Heart right ventricle (tissue), 16 donors: ENCODE measurements around the gene ILDR2. TPM values are rescaled to one million over a fixed set of nuclear protein-coding genes. Genes with fewer than 3 reads are reported as not detected.

ENCODE experiments used
- ATAC-seq, 8 donors: fragments of 200-7000 bp; cut with Tn5 transposase; one replicate each; pipeline ENCODE4 v1.9.1; 2020; ENCODE audit warnings: mild to moderate bottlenecking in 8 of 8, moderate library complexity in 8 of 8, moderate number of reproducible peaks in 1 of 8
- DNase-seq, 2 donors: peaks; one replicate each; pipeline ENCODE4 v3.0.0-alpha.2; 2020
- H3K27ac ChIP-seq, 10 donors: fragments of 200-600 bp; sonication (generic) in 2 of 10; one replicate each; pipeline versions ENCODE4 v1.5.0 to v1.8.0; 2020 to 2022; ENCODE audit warnings: mild to moderate bottlenecking in 3 of 10
- H3K27me3 ChIP-seq, 7 donors: fragments of 200-600 bp; one replicate each; pipeline ENCODE4 v1.8.0; 2021 to 2022; ENCODE audit warnings: mild to moderate bottlenecking in 2 of 7
- H3K36me3 ChIP-seq, 9 donors: fragments of 200-600 bp; sonication (generic) in 1 of 9; one replicate each; pipeline versions ENCODE4 v1.5.0 to v1.8.0; 2020 to 2022; ENCODE audit warnings: mild to moderate bottlenecking in 2 of 9
- H3K4me1 ChIP-seq, 9 donors: fragments of 200-600 bp; sonication (generic) in 1 of 9; one replicate each; pipeline versions ENCODE4 v1.5.0 to v1.8.0; 2020 to 2022; ENCODE audit warnings: mild to moderate bottlenecking in 4 of 9
- H3K4me3 ChIP-seq, 10 donors: fragments of 200-600 bp; sonication (generic) in 2 of 10; one replicate each; pipeline versions ENCODE4 v1.5.0 to v1.8.0; 2020 to 2022; ENCODE audit warnings: mild to moderate bottlenecking in 7 of 10, moderate library complexity in 2 of 10
- H3K9me3 ChIP-seq, 11 donors: fragments of 200-600 bp in 10 of 11; sonication (generic) in 2 of 11; one replicate each; pipeline versions ENCODE4 v1.5.0 to v1.8.0; 2013 to 2022; ENCODE audit warnings: mild to moderate bottlenecking in 2 of 11, control low read depth in 1 of 11, moderate library complexity in 1 of 11
- WGBS, 2 donors: extraction: QIAGEN DNeasy Blood & Tissue Kit; methylation state at CpG; one replicate each; pipeline ENCODE4 v1.1.7; 2013; ENCODE audit warnings: inconsistent platforms in 1 of 2; 5-methylcytosine and 5-hydroxymethylcytosine counted together
- intact Hi-C, 10 donors: fragments of 100-400 bp; cut with DNase I; formaldehyde crosslinking; loops; one replicate each; pipeline versions ENCODE4 v1.11.1 to v1.14.2; 2022
- polyA plus RNA-seq, 2 donors: library from polyadenylated mRNA; stranded (reverse); fragments of 200-250 nt; gene quantifications; one replicate each; pipeline ENCODE4 v1.2.3, GENCODE V29; 2013
- total RNA-seq, 10 donors: library from RNA; stranded (reverse); fragmentation: NEBNext Ultra II Directional in 3 of 10; extraction: Animal tissue kit (Norgen Biotek cat#: 25700) in 3 of 10; gene quantifications; one replicate each; pipeline versions ENCODE4 v1.2.1 to v1.2.4, GENCODE V29; 2021 to 2023
- TF ChIP-seq, protein P1 (sequence below), 9 donors: fragments of 200-600 bp; sonication (generic) in 2 of 9; IDR thresholded peaks; one replicate each; pipeline versions ENCODE4 v1.5.0 to v1.8.0; 2021 to 2022; ENCODE audit warnings: antibody characterized with exemption in 9 of 9, mild to moderate bottlenecking in 5 of 9, moderate library complexity in 1 of 9
- donor health status: Arrhythmogenic right ventricular cardiomyopathy.
- donor health status: ischemic (EF 13 %, LVEDD 7.1; RV severe dilation, severe dysfunction).
- donor health status: healthy with polysubstance abuse.
- donor health status: DM: no; HTN: yes; CAD: no.
- donor health status: DM: no; HTN: no; CAD: no.
- donor health status: ischemic (EF 25% LVEDD 6.9; RV normal size, moderate dysfunction).
- donor health status: ischemic (EF 25% LVEDD 5.7; RV mildly dilated, moderate dysfunction).
- donor health status: healthy.
- donor health status: DM: yes; HTN: yes; CAD: no.
- donor health status: Ischemic cardiomyopathy.
- donor health status: ischemic (EF 35%, LVEDD 5.7; RV mildly dilated, moderate dysfunction).
- donor health status: nonischemic (EF 11% LVEDD 7.7; RV severe dilation, severe dysfunction).
- donor health status: DM: yes; HTN: yes; CAD: no.
- donor health status: PGD.
- donor health status: ischemic (EF 29% LVEDD 5.4; RV normal size, mild dysfunction).
- donor health status: nonischemic (EF 23%, LVEDD 6.1; RV moderate dilation, normal function).

Gene ILDR2
- total and polyA plus RNA-seq, 12 donors: 0.29 to 12.6 (median 4.9) TPM

DNA sequence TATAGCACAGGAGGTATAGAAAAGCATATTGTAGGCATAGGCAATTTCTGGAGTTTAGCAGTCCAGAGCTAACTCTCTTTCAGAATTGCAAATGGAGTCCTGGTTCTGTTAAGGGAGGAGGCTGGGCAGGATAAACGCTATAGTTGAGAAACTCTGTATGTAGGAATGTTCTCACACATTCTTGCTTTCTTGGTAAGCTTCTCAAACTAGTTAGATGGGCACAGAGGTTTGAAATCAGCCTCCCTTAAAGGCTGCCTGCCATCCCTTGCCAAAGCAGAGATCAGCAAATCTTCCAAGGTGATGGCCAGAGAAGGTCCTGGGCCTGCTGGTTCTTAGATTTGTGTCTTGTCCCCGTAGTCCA lies 56.4 kb downstream of the ILDR2 start:
- peaks cover 0 to 50% (median 29%) of the 10 kb centered on the region in 7 donors for H3K27me3 ChIP-seq
- 81 to 85% methylated on average over 2 of the region's 2 CpGs for WGBS, 2 donors
- DNase-seq: no peak
- TF ChIP-seq, protein P1, sequence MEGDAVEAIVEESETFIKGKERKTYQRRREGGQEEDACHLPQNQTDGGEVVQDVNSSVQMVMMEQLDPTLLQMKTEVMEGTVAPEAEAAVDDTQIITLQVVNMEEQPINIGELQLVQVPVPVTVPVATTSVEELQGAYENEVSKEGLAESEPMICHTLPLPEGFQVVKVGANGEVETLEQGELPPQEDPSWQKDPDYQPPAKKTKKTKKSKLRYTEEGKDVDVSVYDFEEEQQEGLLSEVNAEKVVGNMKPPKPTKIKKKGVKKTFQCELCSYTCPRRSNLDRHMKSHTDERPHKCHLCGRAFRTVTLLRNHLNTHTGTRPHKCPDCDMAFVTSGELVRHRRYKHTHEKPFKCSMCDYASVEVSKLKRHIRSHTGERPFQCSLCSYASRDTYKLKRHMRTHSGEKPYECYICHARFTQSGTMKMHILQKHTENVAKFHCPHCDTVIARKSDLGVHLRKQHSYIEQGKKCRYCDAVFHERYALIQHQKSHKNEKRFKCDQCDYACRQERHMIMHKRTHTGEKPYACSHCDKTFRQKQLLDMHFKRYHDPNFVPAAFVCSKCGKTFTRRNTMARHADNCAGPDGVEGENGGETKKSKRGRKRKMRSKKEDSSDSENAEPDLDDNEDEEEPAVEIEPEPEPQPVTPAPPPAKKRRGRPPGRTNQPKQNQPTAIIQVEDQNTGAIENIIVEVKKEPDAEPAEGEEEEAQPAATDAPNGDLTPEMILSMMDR (IDR thresholded peaks at IDR 0.05): no peak
- H3K36me3 ChIP-seq: no peaks in the 10 kb centered on the region
- H3K27ac ChIP-seq: no peak overlapping the region
- no peaks in the 10 kb centered on the region for H3K9me3 ChIP-seq
- peaks cover 0 to 20% (median 6%) of the 10 kb centered on the region in 9 donors for H3K4me1 ChIP-seq
- no peak overlapping the region for H3K4me3 ChIP-seq
- intact Hi-C loops: loop anchor here in 1 of 10 donors (10.0 kb wide), 1 partner anchor 56 kb away; the partner anchor contains the start of gene ILDR2
- no peak for ATAC-seq

DNA sequence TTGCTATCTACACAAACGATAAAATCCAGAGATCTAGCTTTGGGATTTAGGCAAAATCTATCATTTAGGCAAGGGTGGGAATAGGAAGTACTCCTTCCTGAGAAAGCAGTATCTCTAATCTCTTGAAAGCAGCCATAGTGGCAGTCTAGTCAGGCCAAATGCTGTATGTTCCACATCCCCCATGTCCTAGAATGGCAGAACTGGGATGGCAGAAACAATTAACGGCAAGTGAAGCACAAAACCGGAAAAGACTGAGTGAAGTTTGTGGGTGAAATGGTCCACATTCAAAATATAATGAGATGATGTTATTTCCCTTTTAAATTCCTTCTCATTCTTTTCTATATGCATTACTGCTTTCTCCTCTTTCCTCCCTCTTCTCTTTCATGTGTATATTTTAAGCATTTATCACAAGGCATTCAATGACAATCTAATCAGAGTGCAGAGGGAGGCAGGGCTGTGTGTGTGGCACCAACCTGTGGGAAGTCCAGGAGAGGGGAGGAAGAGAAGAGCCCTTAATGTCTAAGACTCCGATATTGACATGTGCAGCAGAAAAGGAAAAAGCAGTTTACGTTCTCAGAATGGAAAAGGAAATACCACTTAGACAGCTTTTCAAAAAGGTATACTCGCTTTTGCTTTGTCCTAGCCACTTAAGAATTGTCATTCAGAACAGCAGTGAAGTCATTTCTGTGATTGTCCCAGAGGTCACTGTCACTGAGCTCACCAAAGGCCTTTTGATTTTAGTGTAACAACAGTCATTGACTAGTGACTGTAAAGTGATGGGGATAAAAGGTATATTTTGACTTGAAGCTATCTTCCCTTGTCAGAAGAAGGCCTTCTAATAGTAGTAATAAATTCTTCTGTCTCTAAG lies 57.0 kb downstream of the ILDR2 start:
- intact Hi-C loops: loop anchor here in 1 of 10 donors (10.0 kb wide), 1 partner anchor 56 kb away; the partner anchor contains the start of gene ILDR2
- H3K4me3 ChIP-seq: no peak overlapping the region
- no peak for DNase-seq
- H3K4me1 ChIP-seq: peaks cover 0 to 20% (median 6%) of the 10 kb centered on the region in 9 donors
- peak in 1 of 8 donors; percentile 44 for ATAC-seq
- H3K27ac ChIP-seq: peak overlapping the region in 1 of 10 donors; percentile 25
- WGBS, 2 donors: 62 to 66% methylated on average over 6 of the region's 6 CpGs
- no peaks in the 10 kb centered on the region for H3K36me3 ChIP-seq
- H3K9me3 ChIP-seq: no peaks in the 10 kb centered on the region
- H3K27me3 ChIP-seq: peaks cover 0 to 50% (median 29%) of the 10 kb centered on the region in 7 donors
- TF ChIP-seq, protein P1 (IDR thresholded peaks at IDR 0.05): no peak

DNA sequence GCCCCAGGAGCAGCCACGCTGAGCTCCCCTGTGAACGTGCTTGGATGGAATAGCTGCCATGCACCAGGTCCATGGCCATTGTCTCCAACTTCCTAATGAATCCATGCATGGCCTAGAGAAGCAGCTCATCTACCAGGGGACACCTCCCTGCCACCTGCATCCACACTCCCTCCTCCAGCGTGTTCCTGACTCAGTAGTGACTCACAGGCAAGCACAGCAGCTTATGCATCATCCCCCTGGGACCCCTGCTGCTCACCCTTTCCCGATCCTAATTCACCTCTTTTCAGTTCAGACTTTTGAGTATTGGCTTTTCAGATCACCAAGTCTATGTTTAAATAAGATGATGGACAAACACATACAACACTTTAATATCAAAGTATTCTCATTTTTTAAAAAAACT lies 59.4 kb downstream of the ILDR2 start:
- Histone ChIP-seq H3K9me3 (peaks cover 0 to 12% (median 0%) of the 10 kb centered on the region in 11 donors), H3K27me3 (peaks cover 0 to 33% (median 17%) of the 10 kb centered on the region in 7 donors), H3K4me3 (no peak overlapping the region), H3K27ac (no peak overlapping the region), H3K4me1 (peaks cover 0 to 17% (median 6%) of the 10 kb centered on the region in 9 donors), H3K36me3 (no peaks in the 10 kb centered on the region)
- DNase-seq (no peak), ATAC-seq (no peak)
- intact Hi-C loops: loop anchor here in 1 of 10 donors (10.0 kb wide), 1 partner anchor 59 kb away; the partner anchor contains the start of gene ILDR2
- TF ChIP-seq, protein P1 (IDR thresholded peaks at IDR 0.05): no peak
- WGBS, 2 donors: 82 to 85% methylated on average over 4 of the region's 4 CpGs

DNA sequence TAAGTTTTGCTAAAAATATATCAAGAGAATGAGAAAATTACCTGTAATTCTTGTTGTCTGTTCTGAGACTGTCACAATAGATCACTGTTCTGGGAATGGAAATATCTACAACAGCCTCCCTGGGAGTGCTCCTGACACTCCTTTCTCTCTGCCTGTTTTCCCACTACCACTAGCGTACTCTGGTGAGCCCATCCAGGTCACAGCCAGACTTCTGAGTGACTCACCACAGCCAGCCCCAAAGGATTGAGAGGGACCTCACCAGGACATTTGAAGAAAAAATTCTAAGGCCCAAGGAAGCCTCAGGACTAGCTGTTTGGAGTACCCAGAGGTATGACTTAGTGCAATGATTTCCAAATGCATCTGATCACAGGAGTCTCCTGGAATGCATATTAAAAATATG lies 60.3 kb downstream of the ILDR2 start:
- Histone ChIP-seq H3K36me3 (no peaks in the 10 kb centered on the region), H3K4me3 (no peak overlapping the region), H3K4me1 (peaks cover 0 to 10% (median 0%) of the 10 kb centered on the region in 9 donors), H3K27me3 (peaks cover 0 to 24% (median 8%) of the 10 kb centered on the region in 7 donors), H3K9me3 (peaks cover 0 to 13% (median 0%) of the 10 kb centered on the region in 11 donors), H3K27ac (no peak overlapping the region)
- no peak for DNase-seq
- intact Hi-C loops: loop anchor here in 1 of 10 donors (10.0 kb wide), 1 partner anchor 60 kb away; the partner anchor contains the start of gene ILDR2
- TF ChIP-seq, protein P1 (IDR thresholded peaks at IDR 0.05): no peak
- no peak for ATAC-seq
- 90 to 92% methylated on average over 1 of the region's 1 CpG for WGBS, 2 donors
